Pancreas (tissue), 10 donors: ENCODE results near the gene TMPRSS4. TPM values are rescaled to one million over a fixed set of nuclear protein-coding genes. Genes with fewer than 3 reads are reported as not detected.

Source experiments
- ATAC-seq, 4 donors: fragments of 200-7000 bp; cut with Tn5 transposase; one replicate each; pipeline versions ENCODE4 v1.8.0 to v1.9.1; 2020; ENCODE audit warnings: mild to moderate bottlenecking in 4 of 4, moderate library complexity in 4 of 4
- DNase-seq, 6 donors: peaks; one replicate each; pipeline ENCODE4 v3.0.0-alpha.2; 2020
- FAIRE-seq: peaks from 2 replicates; lab custom pipeline; 2012; peaks lifted over from hg19 to GRCh38; lab: Jason Lieb, UNC
- H3K27ac ChIP-seq, 4 donors: fragments of 200-600 bp; sonication (generic); 1 replicate in 3 of 4; 2 replicates in 1 of 4; pipeline versions ENCODE4 v1.5.0 to v1.8.0; 2020
- H3K27me3 ChIP-seq, 4 donors: fragments of 200-600 bp; one replicate each; pipeline ENCODE4 v1.8.0; 2021
- H3K36me3 ChIP-seq, 3 donors: fragments of 200-600 bp; sonication (generic) in 1 of 3; one replicate each; pipeline versions ENCODE4 v1.5.0 to v1.8.0; 2020 to 2021
- H3K4me1 ChIP-seq, 3 donors: fragments of 200-600 bp; one replicate each; pipeline ENCODE4 v1.8.0; 2021
- H3K4me3 ChIP-seq, 4 donors: fragments of 200-600 bp; sonication (generic) in 2 of 4; one replicate each; pipeline versions ENCODE4 v1.5.0 to v1.8.0; 2020 to 2021
- H3K9me3 ChIP-seq, 4 donors: fragments of 200-600 bp; one replicate each; pipeline ENCODE4 v1.8.0; 2021
- WGBS, 2 donors: extraction: QIAGEN DNeasy Blood & Tissue Kit; methylation state at CpG; one replicate each; pipeline ENCODE4 v1.1.7; 2013; 5-methylcytosine and 5-hydroxymethylcytosine counted together
- intact Hi-C, 3 donors: fragments of 100-400 bp; cut with DNase I; formaldehyde crosslinking; loops; one replicate each; pipeline versions ENCODE4 v1.11.1 to v1.14.2; 2022
- polyA plus RNA-seq, 2 donors: library from polyadenylated mRNA; stranded (reverse); fragments of 200-250 nt; gene quantifications; one replicate each; pipeline ENCODE4 v1.2.3, GENCODE V29; 2013
- total RNA-seq, 6 donors: library from RNA; stranded (reverse); fragmentation: NEBNext Ultra II Directional in 4 of 6; extraction: Animal tissue kit (Norgen Biotek cat#: 25700) in 4 of 6; gene quantifications; one replicate each; pipeline versions ENCODE4 v1.2.1 to v1.2.4, GENCODE V29; 2021 to 2023
- TF ChIP-seq, protein P1 (sequence below), 4 donors: fragments of 200-600 bp; sonication (generic) in 3 of 4; IDR thresholded peaks; one replicate each; pipeline versions ENCODE4 v1.5.0 to v1.8.0; 2021; ENCODE audit warnings: antibody characterized with exemption in 4 of 4
- donor health status: healthy with polysubstance abuse.
- donor health status: DM: no; HTN: no; CAD: no; lungs with moderate emphysema.
- donor health status: DM: no; HTN: no; CAD: no.
- donor health status: control.
- donor health status: control.
- donor health status: Bipolar disorder and iron deficiency.
- donor health status: DM: yes; HTN: yes; CAD: no.
- donor health status: DM: no; HTN: no; CAD: no.
- donor health status: DM: no; HTN: no; CAD: no.
- donor health status: DM: yes; HTN: yes; CAD: no.

The TMPRSS4 gene
- total and polyA plus RNA-seq, 8 donors = 0.15 to 2.2 (median 0.41) TPM; not detected in 3

GRCh38 chr11:118051136-118051610, 25.7 kb upstream of the TMPRSS4 start:
- ATAC-seq = no peak
- 60 to 71% methylated on average over 7 of the region's 7 CpGs for WGBS, 2 donors
- H3K4me1 ChIP-seq = no peaks in the 10 kb centered on the region

DNA sequence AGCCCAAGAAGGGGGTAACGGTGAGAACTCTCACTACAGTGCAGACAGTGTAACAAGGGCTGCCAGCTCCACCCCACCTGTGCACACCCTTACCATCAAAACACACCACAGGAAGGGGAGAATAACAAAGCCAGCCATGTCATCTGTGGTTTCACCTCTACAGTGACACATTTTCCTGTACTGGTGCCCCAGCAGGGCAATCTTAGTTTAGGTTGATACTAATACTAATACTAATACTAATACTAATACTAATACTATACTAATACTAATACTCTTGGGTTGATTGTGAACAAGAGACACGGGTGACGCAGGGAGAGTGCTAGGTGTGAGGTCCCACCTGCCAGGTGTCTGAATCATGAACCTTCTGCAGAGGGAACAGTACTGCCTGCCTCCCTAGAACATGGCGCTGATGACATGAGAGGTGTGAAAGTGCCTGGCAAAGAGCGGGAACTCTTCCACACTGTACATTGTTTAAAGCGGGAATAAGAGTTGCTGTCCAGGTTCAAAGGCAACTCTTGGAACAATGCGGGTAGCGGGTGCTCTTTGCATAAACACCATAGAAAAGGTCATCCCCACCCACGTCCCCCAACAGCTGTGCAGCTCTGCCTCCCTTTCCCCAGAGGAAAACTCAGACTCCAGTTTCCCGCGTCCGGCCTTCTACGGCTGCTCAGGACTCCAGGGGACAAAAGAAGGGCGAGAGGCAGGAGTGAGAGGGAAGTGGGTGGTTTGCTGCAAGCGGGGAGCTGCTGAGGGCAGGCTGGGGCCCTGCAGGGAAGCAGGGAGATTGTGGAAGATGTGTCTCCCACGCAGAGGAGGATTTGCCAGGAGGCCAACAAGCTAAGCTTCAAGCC, 25.0 kb upstream of the TMPRSS4 start:
- H3K27me3 ChIP-seq = no peaks in the 10 kb centered on the region
- peak in 1 of 4 donors; percentile 18 for ATAC-seq
- H3K9me3 ChIP-seq = no peaks in the 10 kb centered on the region
- TF ChIP-seq, protein P1, sequence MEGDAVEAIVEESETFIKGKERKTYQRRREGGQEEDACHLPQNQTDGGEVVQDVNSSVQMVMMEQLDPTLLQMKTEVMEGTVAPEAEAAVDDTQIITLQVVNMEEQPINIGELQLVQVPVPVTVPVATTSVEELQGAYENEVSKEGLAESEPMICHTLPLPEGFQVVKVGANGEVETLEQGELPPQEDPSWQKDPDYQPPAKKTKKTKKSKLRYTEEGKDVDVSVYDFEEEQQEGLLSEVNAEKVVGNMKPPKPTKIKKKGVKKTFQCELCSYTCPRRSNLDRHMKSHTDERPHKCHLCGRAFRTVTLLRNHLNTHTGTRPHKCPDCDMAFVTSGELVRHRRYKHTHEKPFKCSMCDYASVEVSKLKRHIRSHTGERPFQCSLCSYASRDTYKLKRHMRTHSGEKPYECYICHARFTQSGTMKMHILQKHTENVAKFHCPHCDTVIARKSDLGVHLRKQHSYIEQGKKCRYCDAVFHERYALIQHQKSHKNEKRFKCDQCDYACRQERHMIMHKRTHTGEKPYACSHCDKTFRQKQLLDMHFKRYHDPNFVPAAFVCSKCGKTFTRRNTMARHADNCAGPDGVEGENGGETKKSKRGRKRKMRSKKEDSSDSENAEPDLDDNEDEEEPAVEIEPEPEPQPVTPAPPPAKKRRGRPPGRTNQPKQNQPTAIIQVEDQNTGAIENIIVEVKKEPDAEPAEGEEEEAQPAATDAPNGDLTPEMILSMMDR (IDR thresholded peaks at IDR 0.05) = no peak
- H3K36me3 ChIP-seq = no peaks in the 10 kb centered on the region
- FAIRE-seq = no peak
- no peak for DNase-seq
- H3K27ac ChIP-seq = no peak overlapping the region
- H3K4me3 ChIP-seq = no peak overlapping the region
- WGBS, 2 donors = 86% methylated on average over 16 of the region's 16 CpGs
- intact Hi-C loops = loop anchor here in 2 of 3 donors (5.0 to 10.0 kb wide), 4 partner anchors 97 to 630 kb away; no protein-coding TSS in a partner anchor
- no peaks in the 10 kb centered on the region for H3K4me1 ChIP-seq

More at GRCh38 chr11:118051136-118051610, 25.7 kb upstream of the TMPRSS4 start:
- no peak overlapping the region for H3K27ac ChIP-seq
- FAIRE-seq = no peak
- TF ChIP-seq, protein P1 (IDR thresholded peaks at IDR 0.05) = no peak
- no peaks in the 10 kb centered on the region for H3K27me3 ChIP-seq
- H3K36me3 ChIP-seq = no peaks in the 10 kb centered on the region
- H3K9me3 ChIP-seq = no peaks in the 10 kb centered on the region
- H3K4me3 ChIP-seq = no peak overlapping the region
- DNase-seq = no peak
- intact Hi-C loops = loop anchor here in 2 of 3 donors (5.0 to 10.0 kb wide), 4 partner anchors 96 to 629 kb away; no protein-coding TSS in a partner anchor

- no peak for DNase-seq
Measured at GRCh38 chr11:118052581-118053206, 24.2 kb upstream of the TMPRSS4 start.

DNA sequence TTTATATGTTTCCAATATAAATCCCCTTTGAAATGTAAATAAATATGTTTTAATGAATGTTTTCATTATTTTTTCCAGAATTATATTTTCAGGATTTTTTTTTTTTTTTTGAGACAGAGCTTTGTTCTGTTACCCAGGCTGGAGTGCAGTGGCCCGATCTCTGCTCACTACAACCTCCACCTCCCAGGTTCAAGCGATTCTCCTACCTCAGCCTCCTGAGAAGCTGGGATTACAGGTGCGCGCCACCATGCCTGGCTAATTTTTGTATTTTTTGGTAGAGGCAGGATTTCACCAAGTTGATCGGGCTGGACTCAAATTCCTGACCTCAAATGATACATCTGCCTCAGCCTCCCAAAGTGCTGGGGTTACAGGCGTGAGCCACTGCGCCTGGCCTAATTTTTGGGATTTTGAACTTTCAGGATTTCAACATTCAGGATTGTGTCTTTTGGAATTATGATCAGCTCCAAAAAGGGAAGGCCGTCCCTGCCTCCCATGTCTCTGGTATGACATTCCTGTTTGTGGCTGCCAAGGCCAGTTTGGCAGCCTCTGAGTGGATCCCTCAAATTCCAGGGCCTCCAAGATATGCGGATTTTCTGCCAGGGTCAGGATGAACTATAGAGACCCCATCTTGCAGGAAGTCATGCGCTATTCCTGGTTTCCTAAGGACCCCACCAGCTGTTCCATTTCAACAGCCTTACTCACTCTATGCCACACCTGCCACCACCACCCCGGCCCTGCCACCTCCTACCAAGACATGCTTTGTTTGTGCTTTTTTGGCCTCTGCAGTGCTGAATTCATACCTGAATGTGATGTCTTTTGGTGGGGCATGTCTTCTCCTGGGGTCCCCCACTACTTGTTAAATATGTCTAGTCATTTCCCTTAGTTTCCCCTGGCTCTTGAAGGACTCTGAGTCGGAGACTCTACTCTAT, 21.9 kb upstream of the TMPRSS4 start:
- ATAC-seq (no peak), FAIRE-seq (no peak), DNase-seq (peak in 1 of 6 donors; percentile 19)
- TF ChIP-seq, protein P1 (IDR thresholded peaks at IDR 0.05) = no peak
- intact Hi-C loops = loop anchor here in 2 of 3 donors (5.0 to 10.0 kb wide), 4 partner anchors 100 to 633 kb away; no protein-coding TSS in a partner anchor
- H3K9me3 ChIP-seq = no peaks in the 10 kb centered on the region
- no peaks in the 10 kb centered on the region for H3K4me1 ChIP-seq
- H3K27ac ChIP-seq = no peak overlapping the region
- no peaks in the 10 kb centered on the region for H3K36me3 ChIP-seq
- 73 to 76% methylated on average over 12 of the region's 12 CpGs for WGBS, 2 donors
- no peaks in the 10 kb centered on the region for H3K27me3 ChIP-seq
- H3K4me3 ChIP-seq = no peak overlapping the region

More at GRCh38 chr11:118052581-118053206, 24.2 kb upstream of the TMPRSS4 start:
- no peaks in the 10 kb centered on the region for H3K27me3 ChIP-seq
- no peaks in the 10 kb centered on the region for H3K9me3 ChIP-seq
- intact Hi-C loops = loop anchor here in 2 of 3 donors (5.0 to 10.0 kb wide), 4 partner anchors 98 to 630 kb away; no protein-coding TSS in a partner anchor
- H3K27ac ChIP-seq = no peak overlapping the region
- no peaks in the 10 kb centered on the region for H3K36me3 ChIP-seq
- ATAC-seq (no peak), FAIRE-seq (no peak)
- 74 to 75% methylated on average over 13 of the region's 13 CpGs for WGBS, 2 donors
- H3K4me1 ChIP-seq = no peaks in the 10 kb centered on the region
- TF ChIP-seq, protein P1 (IDR thresholded peaks at IDR 0.05) = no peak
- H3K4me3 ChIP-seq = no peak overlapping the region
